IMR-90 (cell line): ENCODE results near the gene PPP1R9B. TPM values are rescaled to one million over a fixed set of nuclear protein-coding genes. Genes with fewer than 3 reads are reported as not detected.
A peak's percentile ranks its signal among the peaks of the same experiment; 100 is the strongest.

Experiments
- ATAC-seq: fragments of 200-7000 bp; cut with Tn5 transposase; 2 replicates; pipeline ENCODE4 v1.9.1; 2020; ENCODE audit warnings: low read depth, mild to moderate bottlenecking, moderate library complexity
- BruUV-seq: library from RNA; stranded (reverse); fragments of 400-500 nt; replicated peaks from 2 replicates; lab custom pipeline; 2021; lab: Mats Ljungman, UMichigan
- CTCF ChIA-PET: fragments of 300-600 bp; formaldehyde crosslinking; extraction: SDS; loops from one replicate; lab custom pipeline; 2021; ENCODE audit warnings: antibody characterized with exemption; lab: Yijun Ruan, JAX
- POLR2A ChIA-PET: fragments of 300-600 bp; sonication (Branson Sonifier 250); formaldehyde crosslinking; loops from one replicate; lab custom pipeline; 2022; ENCODE audit warnings: antibody characterized with exemption; ENCODE audit not compliant: unreplicated experiment; lab: Charles Lee
- DNase-seq: peaks from one replicate; pipeline ENCODE4 v3.0.0; 2013
- H2AFZ ChIP-seq: replicated peaks from 2 replicates; pipeline ENCODE3; 2013; ENCODE audit warnings: low read length, mild to moderate bottlenecking; ENCODE audit not compliant: poor library complexity
- H2AK5ac ChIP-seq: 2 replicates; pipeline ENCODE4 v1.6.1; 2013; ENCODE audit warnings: low read depth, low read length, inconsistent platforms
- H2AK9ac ChIP-seq: replicated peaks from 2 replicates; pipeline ENCODE3; 2013; ENCODE audit warnings: mild to moderate bottlenecking, low read depth, low read length, moderate library complexity; ENCODE audit not compliant: poor library complexity
- H2BK120ac ChIP-seq: 2 replicates; pipeline ENCODE4 v1.6.1; 2013; ENCODE audit warnings: low read depth, low read length, inconsistent platforms
- H2BK15ac ChIP-seq: 3 replicates; pipeline ENCODE4 v1.6.1; 2013; ENCODE audit warnings: low read depth, low read length, inconsistent platforms
- H2BK20ac ChIP-seq: 2 replicates; pipeline ENCODE4 v1.6.1; 2013; ENCODE audit warnings: low read depth, mild to moderate bottlenecking, inconsistent platforms, low read length, moderate library complexity
- H2BK5ac ChIP-seq: 2 replicates; pipeline ENCODE4 v1.6.1; 2013; ENCODE audit warnings: mild to moderate bottlenecking, low read depth, low read length, inconsistent platforms; ENCODE audit not compliant: poor library complexity, severe bottlenecking
- H3K14ac ChIP-seq: replicated peaks from 2 replicates; pipeline ENCODE4 v1.6.1; 2013; ENCODE audit warnings: low read depth, low read length, inconsistent platforms
- H3K18ac ChIP-seq: 2 replicates; pipeline ENCODE4 v1.6.1; 2013; ENCODE audit warnings: low read depth, low read length, control low read depth
- H3K23ac ChIP-seq: 2 replicates; pipeline ENCODE4 v1.6.1; 2013; ENCODE audit warnings: low read depth, low read length, inconsistent platforms
- H3K27ac ChIP-seq: 2 replicates; pipeline ENCODE4 v1.5.1; 2013; ENCODE audit warnings: mild to moderate bottlenecking, control low read depth, low read length; ENCODE audit not compliant: insufficient read depth
- H3K27me3 ChIP-seq: 2 replicates; pipeline ENCODE4 v1.6.1; 2013; ENCODE audit warnings: low read length; ENCODE audit not compliant: control insufficient read depth, insufficient read depth
- H3K36me3 ChIP-seq: 2 replicates; pipeline ENCODE4 v1.6.1; 2013; ENCODE audit warnings: low read length, mixed read lengths; ENCODE audit not compliant: control insufficient read depth, insufficient read depth
- H3K4ac ChIP-seq: 2 replicates; pipeline ENCODE4 v1.6.1; 2013; ENCODE audit warnings: low read depth, low read length, inconsistent platforms
- H3K4me1 ChIP-seq: 2 replicates; pipeline ENCODE4 v1.6.1; 2013; ENCODE audit warnings: low read length, mixed read lengths; ENCODE audit not compliant: control insufficient read depth, insufficient read depth
- H3K4me2 ChIP-seq: 2 replicates; pipeline ENCODE4 v1.6.1; 2013; ENCODE audit warnings: low read depth, mild to moderate bottlenecking, control low read depth, low read length, moderate library complexity
- H3K4me3 ChIP-seq: 2 replicates; pipeline ENCODE4 v1.5.1; 2013; ENCODE audit warnings: low read depth, mild to moderate bottlenecking, control low read depth, low read length, moderate library complexity; ENCODE audit not compliant: insufficient read depth
- H3K56ac ChIP-seq: 2 replicates; pipeline ENCODE4 v1.6.1; 2013; ENCODE audit warnings: low read length, inconsistent platforms; ENCODE audit not compliant: insufficient read depth; ENCODE audit errors: extremely low read depth
- H3K79me1 ChIP-seq, 2 experiments: 2 replicates each; pipeline ENCODE4 v1.6.1; 2013; ENCODE audit warnings: low read length in 2 of 2, inconsistent platforms in 1 of 2, low read depth in 1 of 2
- H3K9ac ChIP-seq: 2 replicates; pipeline ENCODE4 v1.6.1; 2013; ENCODE audit warnings: low read depth, low read length, control low read depth
- H3K9me1 ChIP-seq: 2 replicates; pipeline ENCODE4 v1.6.1; 2013; ENCODE audit warnings: low read length, inconsistent platforms; ENCODE audit not compliant: insufficient read depth
- H3K9me3 ChIP-seq: 2 replicates; pipeline ENCODE4 v1.6.1; 2013; ENCODE audit warnings: low read length; ENCODE audit not compliant: control insufficient read depth, insufficient read depth
- H4K20me1 ChIP-seq: 2 replicates; pipeline ENCODE4 v1.6.1; 2013; ENCODE audit warnings: low read length, inconsistent platforms; ENCODE audit not compliant: insufficient read depth
- H4K5ac ChIP-seq: 2 replicates; pipeline ENCODE4 v1.6.1; 2013; ENCODE audit warnings: mild to moderate bottlenecking, low read depth, low read length, control low read depth
- H4K8ac ChIP-seq, 2 experiments: 2 replicates each; pipeline ENCODE4 v1.6.1; 2013; ENCODE audit warnings: low read depth in 2 of 2, low read length in 2 of 2, control low read depth in 1 of 2, inconsistent platforms in 1 of 2
- H4K91ac ChIP-seq: 2 replicates; pipeline ENCODE4 v1.6.1; 2013; ENCODE audit warnings: low read depth, low read length, inconsistent platforms; ENCODE audit not compliant: insufficient read depth
- BHLHE40 ChIP-seq: fragments of 150-350 bp; IDR thresholded peaks from 2 replicates; pipeline ENCODE4 v1.6.1; 2016; ENCODE audit warnings: mild to moderate bottlenecking, low read depth, low read length
- CHD1 ChIP-seq: IDR thresholded peaks from 2 replicates; pipeline ENCODE4 v1.6.1; 2012; ENCODE audit warnings: low read depth, low read length, improper control_type of control experiment
- FOS ChIP-seq: fragments of 150-350 bp; IDR thresholded peaks from 2 replicates; pipeline ENCODE4 v1.6.1; 2016; ENCODE audit warnings: low read depth, low read length
- MAFK ChIP-seq: IDR thresholded peaks from 2 replicates; pipeline ENCODE4 v1.6.1; 2012; ENCODE audit warnings: low read depth, low read length, improper control_type of control experiment
- MAZ ChIP-seq: IDR thresholded peaks from 2 replicates; pipeline ENCODE4 v1.6.1; 2012; ENCODE audit warnings: low read depth, mild to moderate bottlenecking, low read length, improper control_type of control experiment, moderate library complexity, borderline replicate concordance
- MXI1 ChIP-seq: IDR thresholded peaks from 2 replicates; pipeline ENCODE4 v1.6.1; 2012; ENCODE audit warnings: low read depth, mild to moderate bottlenecking, low read length, moderate library complexity, borderline replicate concordance
- NFE2L2 ChIP-seq: fragments of 150-350 bp; IDR thresholded peaks from 2 replicates; pipeline ENCODE4 v1.6.1; 2016; ENCODE audit warnings: low read depth, mild to moderate bottlenecking, low read length
- RAD21 ChIP-seq: IDR thresholded peaks from 2 replicates; pipeline ENCODE4 v1.6.1; 2012; ENCODE audit warnings: low read length, improper control_type of control experiment
- RCOR1 ChIP-seq: IDR thresholded peaks from 2 replicates; pipeline ENCODE4 v1.6.1; 2012; ENCODE audit warnings: mild to moderate bottlenecking, low read length, improper control_type of control experiment; ENCODE audit not compliant: insufficient replicate concordance
- RFX5 ChIP-seq: IDR thresholded peaks from 2 replicates; pipeline ENCODE4 v1.8.0; 2012; ENCODE audit warnings: low read depth, mild to moderate bottlenecking, low read length, moderate library complexity
- WGBS, 2 experiments: methylation state at CpG; one replicate each; pipeline versions ENCODE4 v1.1.5 to v1.1.7; 2013; ENCODE audit warnings: missing lambda C conversion rate in 2 of 2; ENCODE audit not compliant: insufficient read length in 1 of 2; ENCODE audit errors: extremely low coverage in 2 of 2; 5-methylcytosine and 5-hydroxymethylcytosine counted together
- dilution Hi-C: fragments of 300-500 bp; cut with HindIII; formaldehyde crosslinking; loops from one replicate; pipeline ENCODE4 v1.14.3; 2018; ENCODE audit warnings: low sequenced_read_pairs; ENCODE audit not compliant: unreplicated experiment
- in situ Hi-C: fragments of 300-500 bp; cut with MboI; formaldehyde crosslinking; loops from 3 replicates; pipeline ENCODE4 v1.14.3; 2019; ENCODE audit warnings: low sequenced_read_pairs, inconsistent platforms, mixed read lengths
- intact Hi-C: fragments of 100-400 bp; cut with micrococcal nuclease; formaldehyde crosslinking; loops from 2 replicates; pipeline ENCODE4 v1.10.0; 2022
- polyA plus RNA-seq, 3 experiments: library from polyadenylated mRNA; depleted of rRNA; stranded (reverse); fragments of >200 nt; gene quantifications; 2 replicates each; pipeline ENCODE4 v1.2.3, GENCODE V29; 2012; ENCODE audit warnings: low replicate concordance in 1 of 3
- total RNA-seq: library from RNA; depleted of rRNA; stranded (reverse); fragments of >200 nt; gene quantifications from 2 replicates; pipeline ENCODE4 v1.2.3, GENCODE V29; 2012
- TF ChIP-seq, protein P1 (sequence below): fragments of 150-350 bp; IDR thresholded peaks from 2 replicates; pipeline ENCODE4 v1.6.1; 2017; ENCODE audit warnings: mild to moderate bottlenecking, antibody characterized with exemption, low read length, low read depth

The PPP1R9B gene
- total and polyA plus RNA-seq, 2 of the 4 experiments (the other 2 are of a cell fraction) = 23.0 to 28.0 TPM

DNA sequence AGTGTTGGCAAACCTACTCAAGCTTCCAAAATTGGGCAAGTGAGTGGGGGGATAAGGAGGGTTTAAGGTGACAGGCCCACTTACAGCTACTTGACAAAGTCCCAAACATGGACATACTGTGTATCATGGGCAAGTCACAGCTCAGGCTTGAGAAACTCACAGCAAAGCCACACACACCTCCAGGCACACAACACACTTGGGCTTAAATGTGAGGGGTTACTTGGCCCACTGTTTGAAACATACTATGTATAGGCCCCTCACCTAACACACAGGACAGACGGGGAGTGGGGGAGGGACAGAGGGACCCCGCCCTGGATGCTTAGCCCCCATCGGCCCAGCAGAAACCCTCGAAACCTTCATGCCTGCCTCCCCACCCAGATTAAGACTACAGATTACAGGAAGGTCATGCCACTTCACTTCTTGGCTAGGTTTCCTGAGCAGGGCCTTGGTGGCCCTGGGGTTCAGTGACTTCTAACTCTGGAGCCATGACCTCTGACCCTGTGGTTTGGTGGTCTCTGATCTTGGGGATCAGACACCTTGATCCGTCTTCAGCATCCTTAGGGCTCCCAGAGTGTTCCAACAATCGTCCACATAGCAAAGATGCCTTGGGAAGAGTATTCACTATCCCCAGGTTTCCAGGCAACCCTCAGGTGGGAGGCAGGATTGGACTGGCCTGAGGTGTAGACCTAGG lies 18.2 kb downstream of the PPP1R9B start:
- H3K23ac ChIP-seq = no peak overlapping the region
- WGBS, 2 experiments = no CpG with 5 or more reads among the region's 6 CpGs
- H2AK5ac ChIP-seq = no peak overlapping the region
- no peak overlapping the region for H3K4me3 ChIP-seq
- H2BK20ac ChIP-seq = no peak overlapping the region
- no peak overlapping the region for H3K9ac ChIP-seq
- ChIA-PET CTCF (interaction anchor here (0.9 kb wide), 1 partner anchor 30 kb away, joined by 3 read pairs; no protein-coding TSS in a partner anchor), POLR2A (interaction anchor here (0.6 kb wide), 1 partner anchor 67 kb away, joined by 9 read pairs; no protein-coding TSS in a partner anchor)
- peaks cover 9 to 52% of the 10 kb centered on the region in 2 experiments; a peak in 3 of 4 replicates for H3K79me1 ChIP-seq
- in situ Hi-C loops (no loop called here), dilution Hi-C loops (no loop called here), intact Hi-C loops (no loop called here)
- no peak overlapping the region for H3K56ac ChIP-seq
- no peak overlapping the region for H3K14ac ChIP-seq
- H3K9me3 ChIP-seq = no peaks in the 10 kb centered on the region
- no peak overlapping the region for H2BK5ac ChIP-seq
- BruUV-seq = no TSS peak
- H3K27ac ChIP-seq = no peak overlapping the region
- no peak overlapping the region for H2BK120ac ChIP-seq
- peaks cover 22% of the 10 kb centered on the region for H4K20me1 ChIP-seq
- DNase-seq = no peak
- H3K18ac ChIP-seq = no peak overlapping the region
- no peak for ATAC-seq
- H3K4me2 ChIP-seq = no peak overlapping the region
- H3K27me3 ChIP-seq = no peaks in the 10 kb centered on the region
- peaks cover 12% of the 10 kb centered on the region for H3K9me1 ChIP-seq
- H4K91ac ChIP-seq = no peak overlapping the region
- H3K4ac ChIP-seq = no peak overlapping the region; the same call in 1 of the 2 replicates
- H3K36me3 ChIP-seq = peaks cover 29% of the 10 kb centered on the region
- H4K8ac ChIP-seq = no peak overlapping the region
- H2BK15ac ChIP-seq = no peak overlapping the region
- H2AFZ ChIP-seq = no peak overlapping the region
- peak overlapping the region; percentile 51 for H2AK9ac ChIP-seq
- H3K4me1 ChIP-seq = peaks cover 20% of the 10 kb centered on the region
- TF ChIP-seq RFX5 (no peak), FOS (no peak), MAZ (no peak), MXI1 (no peak), BHLHE40 (no peak), RAD21 (no peak), CHD1 (no peak), RCOR1 (no peak), NFE2L2 (no peak), MAFK (no peak)
- TF ChIP-seq, protein P1, sequence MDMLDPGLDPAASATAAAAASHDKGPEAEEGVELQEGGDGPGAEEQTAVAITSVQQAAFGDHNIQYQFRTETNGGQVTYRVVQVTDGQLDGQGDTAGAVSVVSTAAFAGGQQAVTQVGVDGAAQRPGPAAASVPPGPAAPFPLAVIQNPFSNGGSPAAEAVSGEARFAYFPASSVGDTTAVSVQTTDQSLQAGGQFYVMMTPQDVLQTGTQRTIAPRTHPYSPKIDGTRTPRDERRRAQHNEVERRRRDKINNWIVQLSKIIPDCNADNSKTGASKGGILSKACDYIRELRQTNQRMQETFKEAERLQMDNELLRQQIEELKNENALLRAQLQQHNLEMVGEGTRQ = no peak
- H4K5ac ChIP-seq = no peak overlapping the region
